GM19035 (cell line): ENCODE results near the gene CCL21.
"Not testable (repeated sequence)": the region's sequence is repeated elsewhere in the genome, so short reads cannot be mapped to it uniquely, and the experiment has no call there.

ENCODE experiments used
- ATAC-seq: cut with Tn5 transposase; IDR thresholded peaks from one replicate; pipeline ENCODE4 v1.9.1; 2021; ENCODE audit not compliant: unreplicated experiment

CCL21 gene, protein sequence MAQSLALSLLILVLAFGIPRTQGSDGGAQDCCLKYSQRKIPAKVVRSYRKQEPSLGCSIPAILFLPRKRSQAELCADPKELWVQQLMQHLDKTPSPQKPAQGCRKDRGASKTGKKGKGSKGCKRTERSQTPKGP

DNA sequence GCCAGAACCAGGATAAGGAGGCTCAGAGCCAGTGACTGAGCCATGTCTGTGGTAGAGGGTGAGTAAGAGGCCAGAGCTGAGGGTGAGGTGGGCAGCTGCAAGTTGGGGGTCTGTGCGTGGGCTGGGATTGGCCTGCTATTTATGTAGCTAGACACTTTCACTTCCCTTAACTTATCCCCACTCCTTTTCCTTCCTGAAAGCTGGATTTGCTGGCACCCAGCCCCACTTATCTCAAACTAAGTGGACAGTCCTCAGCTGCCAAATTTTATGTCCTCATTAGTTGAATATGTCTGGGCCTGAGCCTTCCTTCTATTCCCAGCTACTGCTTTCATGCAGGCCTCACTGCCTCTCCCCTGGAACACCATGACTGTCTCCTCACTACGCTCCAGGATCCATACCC lies at the start of gene CCL21:
TSS of gene CCL21 (minus strand) at position 114 of the 400 bp plus-strand sequence. CDS start at position 44, 70 bp downstream.
- ATAC-seq = no peak

DNA sequence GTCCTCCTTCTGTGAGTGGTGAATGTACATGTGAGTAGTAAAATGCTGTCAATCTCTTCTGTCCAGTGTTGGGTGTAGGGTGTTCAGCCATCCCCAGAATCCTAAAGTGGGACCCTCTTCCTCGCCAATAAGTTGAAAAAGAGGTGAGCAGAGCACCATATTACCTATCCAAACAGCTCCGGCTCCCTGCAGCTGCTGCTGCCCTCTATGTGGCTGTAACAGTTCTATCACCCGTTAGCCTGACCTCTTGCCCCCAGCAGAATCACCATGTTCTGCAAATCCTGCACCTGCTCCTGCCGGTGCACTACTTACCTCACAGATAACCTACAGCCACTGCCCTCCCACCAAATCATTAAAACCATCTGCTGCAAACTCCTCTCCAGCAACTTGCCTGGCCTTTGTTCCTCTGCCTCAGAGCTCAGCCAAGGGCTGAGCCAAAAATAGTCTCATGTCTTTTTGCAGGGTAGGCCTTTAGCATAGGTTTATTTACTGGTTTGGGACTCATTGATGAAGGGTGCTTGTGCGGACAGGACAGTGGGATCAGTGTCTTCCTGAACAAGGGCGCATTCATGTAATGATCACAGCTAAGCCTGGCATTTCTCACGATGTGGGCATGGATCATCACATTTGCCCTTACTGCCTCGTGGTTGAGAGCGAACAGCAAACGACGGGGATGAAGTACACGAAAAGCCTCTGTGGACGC lies 49.6 kb upstream of the CCL21 start:
- ATAC-seq = no peak

DNA sequence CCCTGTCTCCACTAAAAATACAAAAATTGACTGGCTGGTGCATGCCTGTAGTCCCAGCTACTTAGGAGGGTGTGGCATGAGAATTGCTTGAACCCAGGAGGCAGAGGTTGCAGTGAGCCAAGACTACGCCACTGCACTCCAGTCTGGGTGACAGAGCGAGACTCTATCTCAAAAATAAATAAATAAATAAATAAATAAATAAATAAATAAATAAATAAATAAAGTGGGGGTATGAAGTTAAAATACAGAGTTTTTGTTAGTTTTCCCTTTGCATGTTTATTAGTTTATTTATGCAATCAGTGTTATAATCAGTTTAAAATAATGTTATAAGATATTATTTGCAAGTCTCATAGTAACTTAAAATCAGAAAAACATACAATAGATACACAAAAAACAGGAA lies 40.4 kb upstream of the CCL21 start:
- not testable (repeated sequence) for ATAC-seq

DNA sequence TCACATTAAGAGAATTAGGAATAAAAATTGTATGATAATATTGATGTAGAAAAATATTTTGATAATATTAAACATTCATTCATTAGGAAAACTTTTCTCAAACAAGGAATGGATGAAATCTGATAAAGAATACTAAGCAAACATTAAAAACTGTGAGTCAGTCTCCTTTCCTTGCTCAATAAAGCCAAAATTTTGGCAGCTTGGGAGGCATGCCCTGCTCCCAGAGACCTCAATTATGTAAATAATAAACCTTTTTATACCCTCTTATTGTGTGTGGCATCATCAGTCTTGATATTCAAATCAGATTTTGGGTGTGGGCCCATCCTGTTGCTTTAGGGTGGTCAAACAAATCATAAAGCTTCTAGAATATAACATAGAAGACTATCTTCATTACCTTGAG lies 36.6 kb upstream of the CCL21 start:
- no peak for ATAC-seq

DNA sequence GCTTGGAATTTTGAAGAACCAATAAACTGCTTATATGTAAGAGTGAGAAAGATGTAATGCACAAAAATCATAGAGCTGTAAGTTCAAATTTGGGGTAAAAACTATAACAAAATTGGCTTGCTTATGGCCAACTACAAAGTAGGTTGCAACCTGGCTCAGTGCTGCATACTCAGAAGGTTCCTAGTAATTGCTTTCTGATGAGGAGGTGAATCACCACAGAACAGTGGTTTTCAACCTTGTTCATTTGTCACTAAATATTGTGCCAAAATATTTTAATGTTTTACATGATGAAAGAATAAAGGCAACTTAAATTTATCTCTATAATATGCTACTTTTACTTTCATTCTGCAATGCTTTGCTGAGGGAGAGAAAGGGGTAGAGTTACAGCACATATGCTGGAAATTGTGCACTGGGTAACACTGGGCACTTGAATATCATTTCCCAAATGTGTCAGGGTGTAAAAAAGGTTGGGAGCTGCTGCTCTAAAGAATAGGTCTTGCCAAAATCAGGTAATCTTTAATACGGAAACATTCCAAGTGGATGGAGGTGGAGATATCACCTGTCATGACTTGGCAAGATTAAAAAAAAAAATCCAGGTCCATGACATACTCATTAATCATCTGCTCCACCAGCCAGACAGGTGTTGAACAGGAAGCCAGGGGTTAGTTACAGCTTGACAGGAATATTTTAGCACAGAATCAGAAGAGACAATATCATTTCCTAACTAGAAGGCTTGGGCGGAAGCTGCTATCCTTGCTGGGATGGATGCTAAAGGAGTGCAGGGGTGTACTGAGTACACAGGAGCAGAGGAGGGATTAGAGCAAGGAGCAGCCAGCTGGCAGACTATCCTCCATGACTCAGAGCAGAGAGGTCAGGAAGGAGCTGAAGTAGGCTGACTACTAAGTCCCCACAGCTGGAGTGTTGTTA lies 34.6 kb upstream of the CCL21 start:
- no peak for ATAC-seq

DNA sequence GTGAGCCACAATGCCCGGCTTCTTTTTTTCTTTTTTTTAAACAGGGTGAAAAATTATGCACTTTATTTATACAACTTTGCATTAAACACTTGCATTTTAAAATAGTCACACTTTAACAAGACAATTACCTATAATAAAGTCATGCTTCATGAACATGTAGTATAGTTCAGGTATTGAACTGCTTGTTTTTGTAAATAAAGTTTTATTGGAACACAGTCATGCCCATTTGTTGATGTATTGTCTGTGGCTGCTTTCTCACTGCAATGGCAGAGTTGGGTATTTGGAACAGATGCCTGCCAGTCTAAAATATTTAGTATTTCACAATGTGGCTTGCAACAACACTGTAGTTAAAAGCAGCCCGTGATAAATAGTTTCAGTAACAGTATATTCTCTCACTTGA lies 32.8 kb upstream of the CCL21 start:
- no peak for ATAC-seq

DNA sequence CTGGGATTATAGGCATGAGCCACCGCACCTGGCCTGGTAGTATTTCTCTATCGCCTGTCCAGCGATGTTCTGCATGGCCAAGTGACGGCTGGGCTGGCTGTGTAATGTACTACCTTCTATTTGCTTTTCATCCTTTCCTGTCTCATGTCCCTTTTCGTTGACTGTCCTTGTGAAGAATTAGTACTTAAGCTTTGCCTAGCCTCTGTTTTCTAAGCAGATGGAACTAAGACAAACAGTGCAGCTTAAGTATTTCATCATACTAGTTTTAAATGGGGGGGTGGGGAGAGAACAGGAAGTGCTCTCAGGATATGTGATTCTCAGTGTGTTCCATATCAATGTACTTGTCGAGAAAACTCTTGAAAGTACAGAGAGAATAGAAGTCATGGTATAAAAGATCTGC lies 31.7 kb upstream of the CCL21 start:
- no peak for ATAC-seq

DNA sequence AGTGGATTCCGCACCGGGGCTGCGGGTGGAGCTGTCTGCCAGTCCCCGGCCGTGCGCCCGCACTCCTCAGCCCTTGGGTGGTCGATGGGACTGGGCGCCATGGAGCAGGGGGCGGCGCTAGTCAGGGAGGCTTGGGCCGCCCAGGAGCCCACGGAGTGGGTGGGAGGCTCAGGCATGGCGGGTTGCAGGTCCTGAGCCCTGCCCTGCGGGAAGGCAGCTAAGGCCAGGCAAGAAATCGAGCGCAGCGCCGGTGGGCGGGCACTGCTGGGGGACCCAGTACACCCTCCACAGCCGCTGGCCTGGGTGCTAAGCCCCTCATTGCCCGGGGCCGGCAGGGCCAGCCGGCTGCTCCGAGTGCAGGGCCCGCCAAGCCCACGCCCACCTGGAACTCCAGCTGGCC lies 30.2 kb upstream of the CCL21 start:
- ATAC-seq = not testable (repeated sequence)

DNA sequence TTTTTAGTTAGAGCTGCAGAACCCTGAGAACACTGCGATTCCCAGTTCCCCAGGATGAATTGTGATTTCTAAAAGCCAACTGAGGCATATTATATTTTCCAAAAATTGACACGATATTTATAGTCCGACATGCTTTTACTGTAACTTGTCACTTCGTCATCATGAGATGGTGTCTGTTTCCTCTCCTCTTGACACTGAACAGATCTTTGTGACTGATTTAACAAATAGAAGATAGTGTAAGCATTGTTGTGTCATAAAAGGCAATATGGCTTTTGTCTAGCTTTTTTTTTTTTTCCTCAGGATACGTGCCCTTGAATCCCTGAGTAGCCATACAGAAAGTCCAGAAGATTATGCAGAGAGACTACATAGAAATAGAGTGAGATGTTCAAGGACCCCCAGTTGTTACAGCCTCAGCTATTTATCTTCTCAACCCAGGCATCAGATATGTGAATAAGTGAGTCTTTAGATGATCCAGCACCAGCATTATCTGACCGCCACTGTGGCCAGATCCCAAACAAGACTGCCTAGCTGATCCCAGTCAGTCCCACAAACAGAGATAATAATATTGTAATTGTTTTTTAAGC lies 27.8 kb upstream of the CCL21 start:
- no peak for ATAC-seq

DNA sequence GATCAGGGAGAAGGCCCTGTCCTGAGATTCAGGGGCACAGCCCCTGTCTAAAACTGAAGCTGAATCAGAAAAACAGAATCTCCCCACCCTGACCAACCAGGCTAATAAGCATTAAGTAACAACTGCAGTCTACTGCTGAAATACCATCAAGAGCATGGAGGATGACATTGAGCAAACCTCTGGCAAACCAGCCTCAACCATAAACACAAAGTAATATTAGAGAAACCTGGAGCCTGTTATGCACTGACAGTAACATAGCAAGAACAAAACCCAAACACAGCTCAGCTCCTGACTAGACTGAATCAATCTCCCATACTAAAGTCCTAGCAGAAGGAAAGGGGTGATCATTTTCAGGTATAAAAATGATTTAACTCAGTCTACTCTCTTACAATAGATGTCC lies 24.8 kb upstream of the CCL21 start:
- ATAC-seq = no peak

DNA sequence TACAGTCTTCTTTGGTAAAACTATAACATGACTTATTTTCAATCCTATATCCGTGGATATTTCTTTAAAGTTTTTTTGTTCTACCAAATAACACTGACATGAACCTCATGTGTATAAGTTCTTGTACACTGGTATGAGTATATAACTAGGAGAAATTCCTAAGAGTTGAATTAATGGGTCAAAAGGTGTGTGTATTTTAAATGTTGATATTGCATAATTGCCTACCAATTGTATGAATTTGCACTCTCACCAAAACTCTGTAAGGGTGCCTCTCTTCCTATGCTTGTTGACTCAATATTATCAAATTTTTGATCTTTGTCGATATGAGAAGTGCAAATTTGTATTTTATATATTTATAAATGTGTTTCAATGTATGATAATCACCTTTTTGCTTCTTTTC lies 22.9 kb upstream of the CCL21 start:
- ATAC-seq = no peak

DNA sequence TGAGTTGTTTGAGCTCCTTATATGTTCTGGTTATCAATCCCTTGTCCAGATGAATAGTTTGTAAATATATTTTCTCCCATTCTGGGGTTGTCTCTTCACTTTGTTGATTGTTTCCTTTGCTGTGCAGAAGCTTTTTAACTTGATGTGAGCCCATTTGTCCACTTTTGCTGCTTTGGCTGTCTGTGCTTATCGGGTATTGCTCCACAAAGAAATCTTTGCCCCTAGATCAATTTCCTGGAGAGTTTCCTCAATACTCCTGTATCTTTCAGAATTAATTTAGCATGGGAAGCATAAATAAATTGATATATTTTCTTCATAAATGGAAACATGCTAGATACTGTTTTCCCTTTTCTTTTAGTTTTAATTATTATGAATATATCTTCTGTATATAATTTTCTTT lies 22.5 kb upstream of the CCL21 start:
- no peak for ATAC-seq

DNA sequence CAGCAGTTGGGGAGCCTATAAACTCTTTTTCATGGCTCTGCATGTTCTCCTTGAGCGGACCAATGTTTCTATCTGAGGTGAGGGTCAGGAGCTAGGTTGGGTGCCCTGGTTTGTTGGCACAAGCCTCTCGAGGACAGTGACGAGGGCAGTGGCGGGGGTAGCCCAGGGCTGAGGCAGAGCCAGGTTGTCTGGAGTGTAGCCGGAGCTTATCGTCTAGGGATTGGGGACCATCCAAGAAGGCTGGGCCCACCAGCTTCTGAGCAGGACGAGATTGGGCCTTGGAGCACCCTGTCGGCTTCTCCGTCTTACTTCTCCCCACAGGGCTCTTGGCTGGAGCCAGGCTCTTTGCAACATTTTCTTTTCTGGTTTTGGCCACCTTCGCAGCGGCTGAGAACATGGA lies 13.2 kb upstream of the CCL21 start:
- ATAC-seq = no peak

DNA sequence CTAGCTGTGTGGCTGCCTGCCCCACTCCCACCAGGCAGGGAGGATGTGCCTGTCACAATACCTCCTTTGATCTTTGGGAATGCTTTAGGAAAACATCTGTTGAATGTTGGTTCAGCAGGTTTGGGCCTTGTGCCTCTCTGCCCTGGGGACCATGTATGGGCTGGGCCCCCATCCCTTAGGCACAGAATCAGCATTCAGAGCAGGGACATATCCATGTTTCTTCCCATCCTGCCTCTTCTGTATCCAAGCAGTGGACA lies 9.8 kb upstream of the CCL21 start:
- not testable (repeated sequence) for ATAC-seq

DNA sequence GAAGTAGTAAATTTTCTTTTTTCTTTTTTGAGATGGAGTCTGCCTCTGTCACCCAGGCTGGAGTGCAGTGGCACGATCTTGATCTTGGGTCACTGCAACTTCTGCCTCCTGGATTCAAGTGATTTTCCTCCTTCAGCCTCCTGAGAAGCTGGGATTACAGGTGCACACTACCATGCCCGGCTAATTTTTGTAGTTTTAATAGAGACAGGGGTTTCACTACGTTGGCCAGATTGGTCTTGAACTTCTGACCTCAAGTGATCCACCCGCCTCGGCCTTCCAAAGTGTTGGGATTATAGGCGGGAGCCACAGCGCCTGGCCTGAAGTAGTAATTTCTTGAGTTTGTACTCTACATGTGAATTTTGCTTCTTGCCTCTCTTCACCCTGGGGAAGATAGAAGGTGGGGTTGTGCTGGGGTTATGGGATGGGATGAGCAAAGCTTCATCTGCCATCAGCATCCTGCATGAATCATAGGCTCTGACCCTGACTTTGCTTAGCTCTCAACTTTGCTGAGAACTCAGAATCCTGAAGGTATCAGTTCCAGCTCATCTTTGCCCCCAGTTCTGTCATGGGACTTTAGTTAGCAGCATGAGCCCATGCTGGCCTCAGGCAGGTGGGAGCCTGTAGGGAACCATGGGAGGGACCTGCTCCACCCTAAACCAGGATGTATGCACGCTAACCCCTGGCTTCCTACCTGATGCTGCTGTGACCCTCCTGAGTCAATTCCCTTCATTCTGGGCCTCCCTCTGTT lies 9.3 kb upstream of the CCL21 start:
- ATAC-seq = no peak

DNA sequence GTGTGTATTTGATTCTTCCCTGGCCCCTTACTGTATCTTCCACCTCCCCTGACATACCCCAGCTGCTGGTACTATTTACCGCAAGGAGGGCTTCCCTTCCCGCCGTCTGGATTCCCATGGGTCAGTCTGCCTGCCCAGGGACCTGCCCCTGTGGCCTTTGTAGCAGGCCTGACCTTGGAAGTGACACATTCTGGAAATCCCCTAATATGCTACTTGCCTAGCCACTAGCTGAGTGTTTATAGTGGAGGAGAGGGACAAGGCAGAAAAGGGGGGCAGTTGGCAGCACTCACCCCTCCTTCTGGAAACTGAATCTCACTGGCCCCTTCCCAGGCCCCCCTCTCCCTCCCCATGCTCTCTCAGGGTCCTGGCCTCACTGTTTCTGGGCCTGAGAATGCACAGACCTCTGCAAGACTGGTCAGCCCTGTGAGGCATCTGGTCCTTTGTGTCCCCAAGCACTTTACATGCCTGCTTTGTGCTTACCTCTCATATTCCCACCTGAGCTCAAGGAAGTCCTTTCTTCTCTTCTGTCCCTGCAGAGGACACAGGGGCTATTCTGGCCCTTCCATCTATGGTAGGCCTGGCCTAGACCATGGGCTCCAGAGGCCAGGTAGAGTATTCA lies 8.2 kb upstream of the CCL21 start:
- ATAC-seq = no peak

DNA sequence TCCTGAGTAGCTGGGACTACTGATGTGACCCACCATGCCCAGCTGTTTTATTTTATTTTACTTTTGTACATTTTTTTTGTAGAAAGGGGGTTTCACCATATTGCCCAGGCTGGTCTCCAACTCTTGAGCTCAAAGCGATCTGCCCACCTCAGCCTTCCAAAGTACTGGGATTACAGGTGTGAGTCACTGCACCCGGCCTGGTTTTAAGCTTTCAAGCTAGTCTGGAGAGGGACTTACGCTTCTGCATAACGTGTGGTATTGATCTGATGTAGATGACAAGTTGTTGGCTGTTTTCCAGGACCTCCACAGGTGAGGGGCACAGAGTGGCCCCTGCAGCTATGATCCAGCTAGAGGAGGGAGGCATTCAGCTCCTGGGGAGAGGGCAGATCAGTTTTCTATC lies 6.8 kb upstream of the CCL21 start:
- ATAC-seq = no peak

DNA sequence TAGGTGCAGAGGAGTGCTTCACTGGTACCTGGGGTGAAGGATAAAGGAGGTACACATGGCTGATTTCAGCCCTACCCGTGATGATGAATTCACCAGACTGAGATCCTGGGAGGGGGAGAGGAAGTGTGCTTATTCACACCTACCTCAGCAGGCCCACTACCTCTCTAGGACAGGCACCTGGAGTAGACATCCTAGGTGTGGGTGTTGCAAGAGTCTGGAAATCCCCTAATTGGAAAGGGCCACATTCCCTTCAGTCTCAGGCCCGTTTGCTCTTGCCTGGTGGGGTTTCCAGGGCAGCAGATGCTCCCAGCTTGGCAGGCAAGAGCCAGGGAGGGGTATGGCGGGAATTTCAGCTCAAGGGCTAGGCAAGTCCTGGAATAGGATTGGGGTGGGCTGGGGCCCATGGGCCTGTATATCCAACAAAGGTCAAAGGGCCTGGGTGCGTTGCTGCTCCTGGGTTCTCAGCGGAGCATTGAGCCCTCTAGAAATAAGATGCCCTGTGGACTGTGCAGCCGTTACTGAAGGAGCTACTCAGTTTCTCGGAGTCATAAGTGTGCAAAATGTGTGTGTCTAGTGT lies 5.8 kb upstream of the CCL21 start:
- ATAC-seq = no peak

DNA sequence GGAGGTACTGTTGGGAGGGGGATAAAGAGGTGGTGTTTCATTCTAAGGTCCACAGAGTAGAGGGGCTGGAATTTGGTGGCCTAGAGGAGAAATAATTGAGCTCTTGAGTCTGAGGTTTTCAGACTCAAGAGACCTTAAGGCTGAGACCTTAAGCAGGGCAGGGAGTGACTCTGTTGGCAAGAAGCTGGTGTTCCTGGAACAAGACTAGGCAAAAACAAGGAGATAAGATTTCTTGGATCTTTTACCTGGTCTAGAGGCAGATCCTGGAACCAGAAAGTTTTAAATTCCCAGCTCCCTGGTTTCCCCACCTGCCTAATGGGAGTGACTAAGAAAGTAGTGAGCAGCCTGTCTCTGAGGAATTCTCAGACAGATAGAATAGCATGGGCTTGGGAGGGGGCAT lies 4.1 kb upstream of the CCL21 start:
- ATAC-seq = no peak

DNA sequence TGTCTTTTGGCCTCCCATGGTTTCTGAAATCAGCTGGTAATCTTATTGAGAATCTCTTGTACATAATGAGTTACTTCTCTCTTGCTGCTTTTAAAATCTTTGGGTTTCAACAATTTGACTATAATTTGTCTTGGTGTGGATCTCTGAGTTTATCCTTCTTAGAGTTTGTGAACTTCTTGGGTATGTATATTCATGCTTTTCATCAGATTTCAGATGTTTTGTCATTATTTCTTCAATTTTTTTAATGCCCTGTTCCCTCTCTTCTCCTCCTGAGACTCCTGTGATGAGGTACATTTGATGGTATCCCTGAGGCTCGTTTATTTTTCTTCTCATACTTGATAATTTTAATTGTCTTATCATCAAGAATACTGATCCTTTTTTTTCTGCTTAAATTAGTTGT lies 2.2 kb upstream of the CCL21 start:
- ATAC-seq = no peak
